Stimulated activated CD4-positive, alpha-beta T cell treated with anti-CD3 and anti-CD28 coated beads, Interleukin-15, amount 100 ng/mL, for 48 hours (primary cell): ENCODE results near the gene COL17A1.

Experiments used
- DNase-seq, 2 donors: peaks; one replicate each; pipeline ENCODE4 v3.0.0-alpha.2; 2020; ENCODE audit warnings: low read depth in 2 of 2

The COL17A1 gene

GRCh38 chr10:103990531-103990930 lies 95.1 kb downstream of the COL17A1 start:
- DNase-seq, result no peak

- no peak for DNase-seq
Observed at GRCh38 chr10:103990121-103990520, 95.6 kb downstream of the COL17A1 start.

- DNase-seq, result no peak
Observed at GRCh38 chr10:103986360-103986759, 99.3 kb downstream of the COL17A1 start.

GRCh38 chr10:103985726-103986125 lies 100.0 kb downstream of the COL17A1 start:
- no peak for DNase-seq

GRCh38 chr10:103983367-103983911 lies 102.2 kb downstream of the COL17A1 start:
- DNase-seq, result no peak

- DNase-seq, result no peak
Observed at GRCh38 chr10:103982639-103983038, 103.0 kb downstream of the COL17A1 start.
